Hepatocyte (in vitro differentiated cells): ENCODE measurements around the gene SLMAP. TPM values are rescaled to one million over a fixed set of nuclear protein-coding genes. Genes with fewer than 3 reads are reported as not detected.

Experiments used
- DNase-seq: peaks from one replicate; pipeline ENCODE4 v3.0.0-alpha.2; 2016; ENCODE audit warnings: low spot score
- H2AFZ ChIP-seq: fragments of 200-600 bp; sonication (generic); 2 replicates; pipeline ENCODE4 v1.6.0; 2016; ENCODE audit warnings: antibody characterized with exemption, mild to moderate bottlenecking
- H3K27ac ChIP-seq: fragments of 200-600 bp; sonication (generic); 2 replicates; pipeline ENCODE4 v1.5.1; 2016; ENCODE audit warnings: mild to moderate bottlenecking
- H3K27me3 ChIP-seq: fragments of 200-600 bp; sonication (generic); 2 replicates; pipeline ENCODE4 v1.6.1; 2016
- H3K36me3 ChIP-seq: fragments of 200-600 bp; sonication (generic); replicated peaks from 2 replicates; pipeline ENCODE4 v1.5.1; 2016; ENCODE audit warnings: low read depth; ENCODE audit not compliant: insufficient read depth
- H3K4me1 ChIP-seq: fragments of 200-600 bp; sonication (generic); 2 replicates; pipeline ENCODE4 v1.5.1; 2016; ENCODE audit warnings: mild to moderate bottlenecking, moderate library complexity; ENCODE audit not compliant: insufficient read depth
- H3K4me2 ChIP-seq: fragments of 200-600 bp; sonication (generic); 2 replicates; pipeline ENCODE4 v1.6.0; 2016
- H3K4me3 ChIP-seq: fragments of 200-600 bp; sonication (generic); 2 replicates; pipeline ENCODE4 v1.5.1; 2016; ENCODE audit warnings: mild to moderate bottlenecking
- H3K79me2 ChIP-seq: fragments of 200-600 bp; sonication (generic); 2 replicates; pipeline ENCODE4 v1.6.0; 2017; ENCODE audit warnings: mild to moderate bottlenecking
- H3K9me2 ChIP-seq: fragments of 200-600 bp; sonication (generic); replicated peaks from 2 replicates; pipeline ENCODE4 v1.6.0; 2017; ENCODE audit warnings: mild to moderate bottlenecking; ENCODE audit not compliant: insufficient read depth
- H3K9me3 ChIP-seq: fragments of 200-600 bp; sonication (generic); 2 replicates; pipeline ENCODE4 v1.5.1; 2016; ENCODE audit warnings: low read depth, mild to moderate bottlenecking
- H4K20me1 ChIP-seq: fragments of 200-600 bp; sonication (generic); 2 replicates; pipeline ENCODE4 v1.6.0; 2016; ENCODE audit warnings: mild to moderate bottlenecking; ENCODE audit not compliant: insufficient read depth, poor library complexity, severe bottlenecking
- EZH2 ChIP-seq: fragments of 200-600 bp; sonication (generic); IDR thresholded peaks from 2 replicates; pipeline ENCODE4 v1.6.1; 2016; ENCODE audit warnings: antibody characterized with exemption, mild to moderate bottlenecking, borderline replicate concordance
- EZH2phosphoT487 ChIP-seq: fragments of 200-600 bp; sonication (generic); IDR thresholded peaks from one replicate; pipeline ENCODE4 v1.6.1; 2018; ENCODE audit warnings: antibody characterized with exemption, mild to moderate bottlenecking, low read depth, moderate library complexity; ENCODE audit not compliant: unreplicated experiment, severe bottlenecking
- WGBS: methylation state at CpG from one replicate; pipeline ENCODE4 v1.1.6; 2016; ENCODE audit warnings: low lambda C conversion rate; ENCODE audit errors: missing lambda C conversion rate; 5-methylcytosine and 5-hydroxymethylcytosine counted together
- polyA plus RNA-seq: library from polyadenylated mRNA; unstranded; fragments of >200 nt; fragmentation: Nextera tagmentation; extraction: Ambion mirVana; gene quantifications from 2 replicates; pipeline ENCODE4 v1.2.1, GENCODE V29; 2016
- total RNA-seq: library from RNA; depleted of rRNA; stranded (reverse); fragments of >200 nt; gene quantifications from 2 replicates; pipeline ENCODE4 v1.2.3, GENCODE V29; 2014
- TF ChIP-seq, protein P1 (sequence below): fragments of 200-600 bp; sonication (generic); IDR thresholded peaks from 2 replicates; pipeline ENCODE4 v1.5.1; 2016; ENCODE audit warnings: antibody characterized with exemption, mild to moderate bottlenecking; ENCODE audit not compliant: poor library complexity

SLMAP gene
- total and polyA plus RNA-seq, 2 experiments from 2014 or later, result 22.8 to 46.0 TPM

DNA sequence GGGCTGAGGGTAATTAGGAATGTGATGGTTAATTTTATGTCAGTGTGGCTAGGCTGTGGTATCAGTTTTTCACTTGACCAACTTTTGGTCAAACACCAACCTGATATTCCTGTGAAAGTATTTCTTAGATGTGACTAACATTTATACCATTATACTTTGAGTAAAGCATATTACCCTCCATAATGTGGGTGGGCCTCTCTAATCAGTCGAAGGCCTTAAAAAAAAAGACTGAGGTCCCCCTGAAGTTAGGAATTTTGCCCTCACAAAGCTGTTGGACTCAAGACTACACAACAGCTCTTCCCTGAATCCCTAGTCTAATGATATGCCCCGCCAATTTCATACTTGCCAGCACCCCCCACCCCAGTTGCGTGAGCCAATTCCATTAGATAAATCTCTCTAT, 12.5 kb downstream of the SLMAP start:
- no peak overlapping the region for H2AFZ ChIP-seq
- no peaks in the 10 kb centered on the region for H3K9me2 ChIP-seq
- H3K4me2 ChIP-seq, result no peak overlapping the region
- peaks cover 97% of the 10 kb centered on the region for H3K79me2 ChIP-seq
- H3K27ac ChIP-seq, result no peak overlapping the region
- no peaks in the 10 kb centered on the region for H3K9me3 ChIP-seq
- peaks cover 40% of the 10 kb centered on the region for H4K20me1 ChIP-seq
- H3K4me1 ChIP-seq, result no peaks in the 10 kb centered on the region
- H3K4me3 ChIP-seq, result no peak overlapping the region
- no peaks in the 10 kb centered on the region for H3K27me3 ChIP-seq
- no peaks in the 10 kb centered on the region for H3K36me3 ChIP-seq
- TF ChIP-seq, protein P1, sequence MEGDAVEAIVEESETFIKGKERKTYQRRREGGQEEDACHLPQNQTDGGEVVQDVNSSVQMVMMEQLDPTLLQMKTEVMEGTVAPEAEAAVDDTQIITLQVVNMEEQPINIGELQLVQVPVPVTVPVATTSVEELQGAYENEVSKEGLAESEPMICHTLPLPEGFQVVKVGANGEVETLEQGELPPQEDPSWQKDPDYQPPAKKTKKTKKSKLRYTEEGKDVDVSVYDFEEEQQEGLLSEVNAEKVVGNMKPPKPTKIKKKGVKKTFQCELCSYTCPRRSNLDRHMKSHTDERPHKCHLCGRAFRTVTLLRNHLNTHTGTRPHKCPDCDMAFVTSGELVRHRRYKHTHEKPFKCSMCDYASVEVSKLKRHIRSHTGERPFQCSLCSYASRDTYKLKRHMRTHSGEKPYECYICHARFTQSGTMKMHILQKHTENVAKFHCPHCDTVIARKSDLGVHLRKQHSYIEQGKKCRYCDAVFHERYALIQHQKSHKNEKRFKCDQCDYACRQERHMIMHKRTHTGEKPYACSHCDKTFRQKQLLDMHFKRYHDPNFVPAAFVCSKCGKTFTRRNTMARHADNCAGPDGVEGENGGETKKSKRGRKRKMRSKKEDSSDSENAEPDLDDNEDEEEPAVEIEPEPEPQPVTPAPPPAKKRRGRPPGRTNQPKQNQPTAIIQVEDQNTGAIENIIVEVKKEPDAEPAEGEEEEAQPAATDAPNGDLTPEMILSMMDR, result no peak
- TF ChIP-seq EZH2 (no peak), EZH2phosphoT487 (no peak)
- WGBS, result 91% methylated on average over 3 of the region's 3 CpGs
- no peak for DNase-seq

DNA sequence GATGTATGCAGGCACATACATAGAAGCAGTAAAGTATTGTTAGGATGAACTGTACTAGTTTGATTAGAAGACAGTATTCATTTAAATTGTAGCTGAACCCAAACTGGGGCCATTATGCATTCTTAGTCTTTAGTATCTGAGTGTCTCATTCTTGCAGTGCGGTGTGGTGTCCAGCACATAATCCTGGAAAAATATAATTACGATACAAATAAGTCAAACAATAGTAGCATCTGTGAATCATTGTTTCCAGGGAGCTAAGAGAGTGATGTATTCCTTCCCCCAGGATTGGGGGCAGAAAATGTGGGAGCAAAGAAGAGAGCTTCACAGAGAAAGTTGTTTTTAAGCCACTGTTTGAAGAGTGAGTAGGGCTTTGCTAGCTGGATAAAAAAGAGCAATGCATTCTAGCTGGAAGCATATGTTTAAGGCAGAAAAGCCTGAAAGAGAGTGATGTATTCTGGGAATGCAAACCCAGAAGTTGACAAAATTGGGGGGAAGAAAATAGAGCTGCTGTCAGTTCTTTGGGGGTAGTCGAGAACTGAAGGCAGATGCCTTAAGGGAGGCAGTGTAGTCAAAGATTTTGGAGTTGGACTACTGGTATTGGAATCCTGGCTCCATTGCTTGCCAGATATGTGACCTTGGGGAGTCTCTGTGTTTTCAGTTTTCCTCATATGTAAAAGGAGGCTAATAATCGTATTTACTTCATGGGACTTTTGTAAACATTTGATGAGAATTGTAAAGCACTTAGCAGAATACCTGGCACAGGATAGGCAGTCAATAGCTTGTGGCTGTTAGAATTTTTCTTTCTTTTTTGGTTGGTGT, 14.1 kb downstream of the SLMAP start:
- TF ChIP-seq, protein P1, result no peak
- TF ChIP-seq EZH2, result no peak
- TF ChIP-seq EZH2phosphoT487, result no peak
- Histone ChIP-seq H2AFZ (no peak overlapping the region), H3K9me3 (no peaks in the 10 kb centered on the region), H3K4me3 (no peak overlapping the region), H3K36me3 (no peaks in the 10 kb centered on the region), H3K79me2 (peaks cover 92% of the 10 kb centered on the region), H3K4me1 (no peaks in the 10 kb centered on the region), H3K27ac (no peak overlapping the region), H3K4me2 (no peak overlapping the region), H3K9me2 (no peaks in the 10 kb centered on the region), H4K20me1 (peaks cover 28% of the 10 kb centered on the region), H3K27me3 (no peaks in the 10 kb centered on the region)
- 93% methylated on average over 4 of the region's 4 CpGs for WGBS
- no peak for DNase-seq

DNA sequence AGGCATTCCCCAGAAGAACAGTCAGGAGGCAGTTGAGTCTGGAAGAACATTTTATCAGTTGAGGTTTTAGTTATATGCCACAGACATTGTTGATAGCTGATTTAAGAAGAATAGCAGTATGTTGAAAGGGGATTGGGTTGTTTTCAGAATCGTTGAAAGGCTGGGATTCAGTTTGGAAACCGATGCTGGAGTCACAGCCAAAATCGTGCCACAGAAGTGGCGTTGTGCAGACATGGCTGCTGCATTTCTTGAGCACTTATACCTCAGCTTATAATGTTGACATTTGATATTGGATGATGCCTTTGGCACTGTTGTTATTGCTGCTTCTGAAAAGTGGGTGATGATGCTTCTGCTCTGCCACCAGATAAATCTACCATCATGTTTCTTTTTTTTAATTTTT, 16.1 kb downstream of the SLMAP start:
- Histone ChIP-seq H3K36me3 (no peaks in the 10 kb centered on the region), H3K4me2 (no peak overlapping the region), H4K20me1 (peaks cover 19% of the 10 kb centered on the region), H3K27ac (no peak overlapping the region), H3K9me2 (no peaks in the 10 kb centered on the region), H2AFZ (no peak overlapping the region), H3K27me3 (no peaks in the 10 kb centered on the region), H3K4me3 (no peak overlapping the region), H3K4me1 (no peaks in the 10 kb centered on the region), H3K9me3 (no peaks in the 10 kb centered on the region), H3K79me2 (peaks cover 89% of the 10 kb centered on the region)
- no peak for DNase-seq
- TF ChIP-seq, protein P1, result no peak
- TF ChIP-seq EZH2 (no peak), EZH2phosphoT487 (no peak)
- 93% methylated on average over 4 of the region's 4 CpGs for WGBS
